Keratinocyte (primary cell): ENCODE measurements around the gene LAMP1. TPM values are rescaled to one million over a fixed set of nuclear protein-coding genes. Genes with fewer than 3 reads are reported as not detected.

ENCODE experiments used
- DNase-seq: peaks from one replicate; pipeline ENCODE4 v3.0.0-alpha.2; 2011; ENCODE audit warnings: low read depth, missing footprints, low spot score
- FAIRE-seq: peaks from 2 replicates; lab custom pipeline; 2011; peaks lifted over from hg19 to GRCh38; lab: Jason Lieb, UNC
- H2AFZ ChIP-seq: 2 replicates; pipeline ENCODE4 v1.6.0; 2012; ENCODE audit warnings: low read length, control low read depth, inconsistent platforms; ENCODE audit not compliant: control insufficient read depth
- H3K27ac ChIP-seq: 2 replicates; pipeline ENCODE4 v1.5.1; 2011; ENCODE audit warnings: low read length; ENCODE audit not compliant: control insufficient read depth, insufficient read depth
- H3K27me3 ChIP-seq: 3 replicates; pipeline ENCODE4 v1.6.0; 2011; ENCODE audit warnings: low read length; ENCODE audit not compliant: control insufficient read depth, insufficient read depth; ENCODE audit errors: extremely low read depth
- H3K36me3 ChIP-seq, 2 experiments: 2 replicates in 1 of 2; 3 replicates in 1 of 2; pipeline ENCODE4 v1.5.1; 2011; ENCODE audit warnings: low read length in 2 of 2, mild to moderate bottlenecking in 1 of 2; ENCODE audit not compliant: control insufficient read depth in 2 of 2, insufficient read depth in 2 of 2; ENCODE audit errors: extremely low read depth in 1 of 2
- H3K4me1 ChIP-seq: 3 replicates; pipeline ENCODE4 v1.5.1; 2011; ENCODE audit warnings: low read length; ENCODE audit not compliant: control insufficient read depth, insufficient read depth; ENCODE audit errors: extremely low read depth
- H3K4me2 ChIP-seq: 3 replicates; pipeline ENCODE4 v1.6.0; 2011; ENCODE audit warnings: low read depth, low read length; ENCODE audit not compliant: control insufficient read depth, insufficient read depth; ENCODE audit errors: extremely low read depth
- H3K4me3 ChIP-seq, 3 experiments: fragments of 200-600 bp in 1 of 3; sonication (generic) in 1 of 3; 2 replicates in 2 of 3; 3 replicates in 1 of 3; pipeline ENCODE4 v1.5.1; 2011 to 2016; ENCODE audit warnings: low read length in 3 of 3, mild to moderate bottlenecking in 3 of 3, control low read depth in 2 of 3, inconsistent platforms in 1 of 3, low read depth in 1 of 3, mixed read lengths in 1 of 3, mixed run types in 1 of 3, moderate library complexity in 1 of 3; ENCODE audit not compliant: control insufficient read depth in 2 of 3, insufficient read depth in 2 of 3; ENCODE audit errors: extremely low read depth in 1 of 3
- H3K79me2 ChIP-seq: 2 replicates; pipeline ENCODE4 v1.6.0; 2012; ENCODE audit warnings: low read length; ENCODE audit not compliant: control insufficient read depth, insufficient read depth
- H3K9ac ChIP-seq: 3 replicates; pipeline ENCODE4 v1.6.0; 2011; ENCODE audit warnings: low read length; ENCODE audit not compliant: control insufficient read depth, insufficient read depth; ENCODE audit errors: extremely low read depth
- H3K9me1 ChIP-seq: 3 replicates; pipeline ENCODE4 v1.6.0; 2011; ENCODE audit warnings: low read length; ENCODE audit not compliant: control insufficient read depth, insufficient read depth; ENCODE audit errors: extremely low read depth
- H3K9me3 ChIP-seq: 2 replicates; pipeline ENCODE4 v1.5.1; 2012; ENCODE audit warnings: low read depth, low read length; ENCODE audit not compliant: control insufficient read depth
- H4K20me1 ChIP-seq: 3 replicates; pipeline ENCODE4 v1.6.0; 2011; ENCODE audit warnings: low read length; ENCODE audit not compliant: control insufficient read depth, insufficient read depth; ENCODE audit errors: extremely low read depth
- CTCF ChIP-seq, 3 experiments: IDR thresholded peaks in 1 of 3; conservative IDR thresholded peaks in 1 of 3; optimal IDR thresholded peaks in 1 of 3; 2 replicates in 2 of 3; 3 replicates in 1 of 3; pipeline versions ENCODE3 to v1.5.1; 2011; ENCODE audit warnings: low read length in 3 of 3, mild to moderate bottlenecking in 3 of 3, moderate library complexity in 2 of 3, control low read depth in 1 of 3, inconsistent platforms in 1 of 3; ENCODE audit not compliant: insufficient read depth in 2 of 3; ENCODE audit errors: extremely low read depth in 1 of 3
- EZH2 ChIP-seq: IDR thresholded peaks from one replicate; pipeline ENCODE4 v1.6.1; 2012; ENCODE audit warnings: inconsistent platforms, mild to moderate bottlenecking, low read length, moderate library complexity
- dilution Hi-C: fragments of 300-500 bp; cut with MboI; formaldehyde crosslinking; loops from one replicate; pipeline ENCODE4 v1.7.0; 2020; ENCODE audit warnings: low sequenced_read_pairs; ENCODE audit not compliant: extremely low pct_ligation_motif_present
- polyA plus RNA-seq, 5 experiments: library from polyadenylated mRNA; depleted of rRNA in 3 of 5; stranded (reverse) in 3 of 5; stranded (forward) in 1 of 5; unstranded in 1 of 5; fragments of >200 nt; gene quantifications; 1 replicate in 1 of 5; 2 replicates in 3 of 5; 3 replicates in 1 of 5; pipeline versions ENCODE4 v1.2.1 to v1.2.3, GENCODE V29; 2011 to 2012; ENCODE audit warnings: missing spikeins in 2 of 5, low read depth in 1 of 5, low replicate concordance in 1 of 5

Gene LAMP1
- polyA plus RNA-seq, 1 donor (not counting 4 experiments of a cell fraction or from before 2014, with no cell fraction given) = 202 TPM

- no peak overlapping the region for H2AFZ ChIP-seq
- TF ChIP-seq EZH2 (no peak), CTCF (optimal IDR thresholded peaks at IDR 0.05 in 1 of 3, IDR thresholded peaks at IDR 0.05 in 1 of 3, conservative IDR thresholded peaks at IDR 0.05 in 1 of 3; ENCODE audit: extremely low read depth in 1 of 3, insufficient read depth in 2 of 3, low read length in 3 of 3) (no peak)
- H3K27me3 ChIP-seq = no peaks in the 10 kb centered on the region
- no peaks in the 10 kb centered on the region for H4K20me1 ChIP-seq
- H3K36me3 ChIP-seq = peaks cover 23 to 24% of the 10 kb centered on the region in 2 experiments
- no peak overlapping the region for H3K4me3 ChIP-seq
- H3K27ac ChIP-seq = no peak overlapping the region
- no peaks in the 10 kb centered on the region for H3K9me1 ChIP-seq
- dilution Hi-C loops = no loop called here
- no peak for DNase-seq
- no peak overlapping the region for H3K4me2 ChIP-seq
- peaks cover 30% of the 10 kb centered on the region for H3K79me2 ChIP-seq
- no peak for FAIRE-seq
- no peak overlapping the region for H3K9ac ChIP-seq
- no peaks in the 10 kb centered on the region for H3K4me1 ChIP-seq
- H3K9me3 ChIP-seq = no peaks in the 10 kb centered on the region
Measured at GRCh38 chr13:113315992-113316391, 19.0 kb downstream of the LAMP1 start.

GRCh38 chr13:113317031-113317430 is 20.0 kb downstream of the LAMP1 start:
- no peaks in the 10 kb centered on the region for H3K4me1 ChIP-seq
- no peaks in the 10 kb centered on the region for H4K20me1 ChIP-seq
- H3K79me2 ChIP-seq = peaks cover 23% of the 10 kb centered on the region
- dilution Hi-C loops = no loop called here
- no peaks in the 10 kb centered on the region for H3K9me1 ChIP-seq
- no peaks in the 10 kb centered on the region for H3K27me3 ChIP-seq
- H3K27ac ChIP-seq = no peak overlapping the region
- DNase-seq (no peak), FAIRE-seq (no peak)
- no peak overlapping the region for H3K9ac ChIP-seq
- H3K9me3 ChIP-seq = no peaks in the 10 kb centered on the region
- H3K36me3 ChIP-seq = peaks cover 21 to 31% of the 10 kb centered on the region in 2 experiments
- H2AFZ ChIP-seq = no peak overlapping the region
- no peak overlapping the region for H3K4me2 ChIP-seq
- no peak for TF ChIP-seq CTCF (optimal IDR thresholded peaks at IDR 0.05 in 1 of 3, IDR thresholded peaks at IDR 0.05 in 1 of 3, conservative IDR thresholded peaks at IDR 0.05 in 1 of 3; ENCODE audit: extremely low read depth in 1 of 3, insufficient read depth in 2 of 3, low read length in 3 of 3)
- no peak for TF ChIP-seq EZH2
- no peak overlapping the region for H3K4me3 ChIP-seq
